ENCODE data around the gene KCNAB1. TPM values are rescaled to one million over a fixed set of nuclear protein-coding genes. Genes with fewer than 3 reads are reported as not detected.

KCNAB1 gene
- total RNA-seq, 2 donors from 2014 or later: 0.07 to 0.74 TPM

DNA sequence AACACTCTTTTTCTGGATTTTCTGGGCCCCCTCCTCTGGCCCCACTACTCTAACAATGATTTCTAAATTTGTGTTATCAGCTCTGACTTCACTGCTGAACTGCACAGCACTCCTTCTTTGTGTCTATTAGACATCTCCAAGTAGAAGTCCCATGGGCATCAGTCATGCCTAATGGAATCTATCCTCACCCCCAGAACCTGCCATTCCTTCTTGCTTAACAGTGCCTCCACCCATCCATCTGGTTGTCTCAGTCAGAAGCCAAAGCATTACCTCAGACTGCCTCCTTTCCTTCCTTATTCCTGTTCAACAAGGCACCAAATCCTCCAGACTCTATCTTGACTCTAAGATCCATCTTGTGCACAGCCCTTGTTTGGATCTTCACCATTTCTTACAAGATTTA is 398.3 kb downstream of the KCNAB1 start:
- intact Hi-C loops (cut with DNase I): no loop called here
- no peaks in the 10 kb centered on the region for H3K36me3 ChIP-seq
- TF ChIP-seq CTCF (IDR thresholded peaks at IDR 0.05): no peak

DNA sequence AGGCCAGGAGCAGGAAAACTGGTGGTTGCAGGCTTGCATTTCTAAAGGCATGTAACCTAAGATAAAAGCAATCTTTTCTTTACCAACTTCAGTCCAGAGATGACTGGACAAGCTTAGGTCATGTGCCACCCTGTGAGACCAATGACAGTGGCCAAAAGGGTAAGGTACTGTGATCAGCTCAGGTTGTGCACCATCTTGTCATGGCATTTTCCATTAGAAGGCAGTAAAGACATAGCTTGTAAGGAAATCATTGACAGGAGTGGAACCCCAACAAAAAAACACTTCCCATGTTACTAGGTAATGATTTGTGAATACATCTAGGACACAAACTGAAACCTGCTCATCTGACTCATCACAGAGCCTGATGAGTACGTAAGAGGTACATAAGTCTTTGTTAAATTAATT is 399.4 kb downstream of the KCNAB1 start:
- no peak for DNase-seq
- Histone ChIP-seq H3K4me3 (no peak overlapping the region), H3K36me3 (no peaks in the 10 kb centered on the region), H3K4me1 (no peaks in the 10 kb centered on the region), H3K9me3 (no peaks in the 10 kb centered on the region), H3K27ac (no peak overlapping the region), H3K9ac (ENCODE audit: low read depth in 2 of 2, low read length in 2 of 2) (no peak overlapping the region), H3K27me3 (no peaks in the 10 kb centered on the region)
- intact Hi-C loops (cut with DNase I): no loop called here
- no peak for TF ChIP-seq CTCF (IDR thresholded peaks at IDR 0.05)

More for the DNA sequence above, 398.3 kb downstream of the KCNAB1 start:
- Histone ChIP-seq H3K9me3 (no peaks in the 10 kb centered on the region), H3K4me3 (no peak overlapping the region), H3K27me3 (no peaks in the 10 kb centered on the region), H3K9ac (ENCODE audit: low read depth in 2 of 2, low read length in 2 of 2) (no peak overlapping the region), H3K4me1 (no peaks in the 10 kb centered on the region), H3K27ac (no peak overlapping the region)
- no peak for DNase-seq

DNA sequence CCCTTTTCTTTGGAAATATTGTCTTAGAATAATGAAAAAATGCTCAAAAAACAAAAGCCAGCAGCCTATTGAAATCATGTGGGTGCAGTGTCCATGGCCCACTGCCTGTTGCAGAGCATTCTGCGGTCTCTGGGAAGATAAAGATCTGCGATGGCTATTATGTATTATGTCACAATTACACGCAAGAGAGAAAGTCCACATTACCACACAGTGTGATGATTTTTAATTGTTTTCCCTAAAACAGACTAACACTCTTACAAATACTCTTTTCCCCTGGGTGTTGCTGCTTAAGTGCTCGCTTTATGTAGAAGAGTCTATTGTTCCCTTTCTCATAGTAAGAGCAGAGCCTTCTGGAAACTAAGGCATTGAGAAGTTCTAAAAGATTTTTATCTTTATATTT is 402.3 kb downstream of the KCNAB1 start:
- no peak overlapping the region for H3K9ac ChIP-seq (ENCODE audit: low read depth in 2 of 2, low read length in 2 of 2)
- no peaks in the 10 kb centered on the region for H3K27me3 ChIP-seq
- H3K4me1 ChIP-seq: no peaks in the 10 kb centered on the region
- no peaks in the 10 kb centered on the region for H3K9me3 ChIP-seq
- no peak overlapping the region for H3K4me3 ChIP-seq
- no peaks in the 10 kb centered on the region for H3K36me3 ChIP-seq
- no peak for TF ChIP-seq CTCF (IDR thresholded peaks at IDR 0.05)
- DNase-seq: no peak
- intact Hi-C loops (cut with DNase I): no loop called here
- no peak overlapping the region for H3K27ac ChIP-seq

DNA sequence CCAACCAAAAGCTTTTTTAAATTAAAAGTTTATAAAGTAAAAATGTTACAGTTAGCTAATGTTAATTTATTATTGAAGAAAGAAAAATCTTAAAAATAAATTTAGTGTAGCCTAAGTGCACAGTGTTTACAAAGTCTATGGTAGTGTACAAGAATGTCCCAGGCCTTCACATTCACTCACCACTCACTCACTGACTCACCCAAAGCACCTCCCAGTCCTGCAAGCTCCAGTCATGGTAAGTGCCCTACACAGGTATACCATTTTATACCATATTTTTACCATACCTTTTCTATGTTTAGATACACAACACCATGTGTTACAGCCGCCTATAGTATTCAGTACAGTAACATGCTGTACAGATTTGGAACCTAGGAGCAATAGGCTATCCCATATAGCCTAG is 405.4 kb downstream of the KCNAB1 start:
- H3K4me1 ChIP-seq: no peaks in the 10 kb centered on the region
- H3K27me3 ChIP-seq: no peaks in the 10 kb centered on the region
- intact Hi-C loops (cut with DNase I): no loop called here
- no peak overlapping the region for H3K9ac ChIP-seq (ENCODE audit: low read depth in 2 of 2, low read length in 2 of 2)
- no peak for DNase-seq
- no peak overlapping the region for H3K27ac ChIP-seq
- H3K9me3 ChIP-seq: no peaks in the 10 kb centered on the region
- H3K4me3 ChIP-seq: no peak overlapping the region
- TF ChIP-seq CTCF (IDR thresholded peaks at IDR 0.05): no peak
- H3K36me3 ChIP-seq: no peaks in the 10 kb centered on the region

DNA sequence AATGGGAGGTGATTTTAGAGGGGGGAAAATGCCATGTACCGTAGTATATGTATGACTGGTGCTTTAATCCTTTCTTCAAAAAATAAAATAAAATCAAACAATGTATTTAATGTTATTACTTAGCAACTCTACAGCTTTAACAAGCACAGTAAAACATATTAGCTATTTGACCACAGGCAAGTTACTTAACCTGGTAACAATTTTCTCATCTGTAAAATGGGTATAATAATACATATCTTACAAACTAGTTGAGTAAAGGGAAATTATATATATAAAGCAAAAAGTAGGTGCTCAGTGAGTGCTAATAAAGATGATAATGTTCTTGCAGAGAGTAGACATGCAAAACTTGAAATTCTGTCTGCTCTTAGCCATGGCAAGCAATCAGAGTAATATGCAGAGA is 406.7 kb downstream of the KCNAB1 start:
- no peak for DNase-seq
- intact Hi-C loops (cut with DNase I): no loop called here
- TF ChIP-seq CTCF (IDR thresholded peaks at IDR 0.05): no peak
- no peaks in the 10 kb centered on the region for H3K4me1 ChIP-seq
- H3K4me3 ChIP-seq: no peak overlapping the region
- no peaks in the 10 kb centered on the region for H3K27me3 ChIP-seq
- H3K9ac ChIP-seq (ENCODE audit: low read depth in 2 of 2, low read length in 2 of 2): no peak overlapping the region
- no peaks in the 10 kb centered on the region for H3K9me3 ChIP-seq
- no peaks in the 10 kb centered on the region for H3K36me3 ChIP-seq
- no peak overlapping the region for H3K27ac ChIP-seq

GRCh38 chr3:156530980-156531379 is 410.6 kb downstream of the KCNAB1 start:
- no peaks in the 10 kb centered on the region for H3K4me1 ChIP-seq
- no peak for DNase-seq
- H3K9me3 ChIP-seq: no peaks in the 10 kb centered on the region
- H3K36me3 ChIP-seq: no peaks in the 10 kb centered on the region
- H3K27ac ChIP-seq: no peak overlapping the region
- intact Hi-C loops (cut with DNase I): loop anchor here (10.0 kb wide), 1 partner anchor 386 kb away; no protein-coding TSS in a partner anchor
- H3K27me3 ChIP-seq: no peaks in the 10 kb centered on the region
- no peak overlapping the region for H3K4me3 ChIP-seq
- no peak overlapping the region for H3K9ac ChIP-seq (ENCODE audit: low read depth in 2 of 2, low read length in 2 of 2)
- TF ChIP-seq CTCF (IDR thresholded peaks at IDR 0.05): no peak

Measured in colonic mucosa (tissue), 4 donors.